ENCODE measurements around the gene BCAS4. TPM values are rescaled to one million over a fixed set of nuclear protein-coding genes. Genes with fewer than 3 reads are reported as not detected.

Gene BCAS4
- total and polyA plus RNA-seq, 2 experiments from 2014 or later: 22.2 to 24.8 TPM

DNA sequence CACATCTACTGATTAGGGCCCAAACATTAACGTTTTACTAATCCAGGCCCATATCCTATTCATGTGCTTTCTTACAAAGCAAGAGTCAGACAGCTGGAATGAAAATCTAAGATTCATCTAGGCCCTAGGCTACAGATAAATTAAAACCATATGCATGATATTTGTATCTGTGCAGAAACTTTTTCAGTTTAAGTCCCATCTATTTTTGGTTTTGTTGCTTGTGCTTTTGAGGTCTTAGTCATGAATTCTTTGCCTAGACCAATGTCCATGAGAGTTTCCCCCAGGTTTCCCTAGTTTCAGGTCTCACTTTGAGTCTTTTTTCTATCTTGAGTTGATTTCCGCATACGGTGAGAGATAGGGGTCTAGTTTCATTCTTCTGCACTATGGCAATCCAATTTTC, 116.2 kb downstream of the BCAS4 start (continued):
- TF ChIP-seq ETS1 (IDR thresholded peaks at IDR 0.05) (no peak), ZNF331 (CRISPR knock-in tag; IDR thresholded peaks at IDR 0.05; ENCODE audit: low read depth) (no peak), NANOG (IDR thresholded peaks at IDR 0.05; ENCODE audit: borderline replicate concordance) (no peak), CREB1 (CRISPR knock-in tag; IDR thresholded peaks at IDR 0.05; ENCODE audit: low read depth) (no peak)

GRCh38 chr20:50911716-50912115, 116.9 kb downstream of the BCAS4 start:
- Mint-ChIP-seq H3K9me3 (no peaks in the 10 kb centered on the region), H3K27ac (no peak overlapping the region), H3K27me3 (ENCODE audit: insufficient read depth, low read depth, poor library complexity) (peaks cover 17% of the 10 kb centered on the region), H3K36me3 (ENCODE audit: low read depth) (peaks cover 61% of the 10 kb centered on the region; the same call in 2 of the 3 replicates), H3K4me3 (no peak overlapping the region), H3K4me1 (peaks cover 65% of the 10 kb centered on the region)
- no peaks in the 10 kb centered on the region for H3K36me3 ChIP-seq (ENCODE audit: insufficient read depth)
- peaks cover 98% of the 10 kb centered on the region for H4K20me1 ChIP-seq (replicated peaks; ENCODE audit: insufficient read depth)
- H3F3A ChIP-seq (replicated peaks; ENCODE audit: low read depth): no peaks in the 10 kb centered on the region; the same call in 1 of the 2 replicates
- H3K4me3 ChIP-seq: no peak overlapping the region
- DNase-seq (ENCODE audit: low spot score) (no peak), ATAC-seq (no peak)
- no peak overlapping the region for H3K4me2 ChIP-seq
- peaks cover 100% of the 10 kb centered on the region for H3K79me2 ChIP-seq (replicated peaks; ENCODE audit: insufficient read depth)
- H3K27ac ChIP-seq (ENCODE audit: low read depth): peak overlapping the region; percentile 15; the same call in 1 of the 2 replicates
- TF ChIP-seq, protein P1, sequence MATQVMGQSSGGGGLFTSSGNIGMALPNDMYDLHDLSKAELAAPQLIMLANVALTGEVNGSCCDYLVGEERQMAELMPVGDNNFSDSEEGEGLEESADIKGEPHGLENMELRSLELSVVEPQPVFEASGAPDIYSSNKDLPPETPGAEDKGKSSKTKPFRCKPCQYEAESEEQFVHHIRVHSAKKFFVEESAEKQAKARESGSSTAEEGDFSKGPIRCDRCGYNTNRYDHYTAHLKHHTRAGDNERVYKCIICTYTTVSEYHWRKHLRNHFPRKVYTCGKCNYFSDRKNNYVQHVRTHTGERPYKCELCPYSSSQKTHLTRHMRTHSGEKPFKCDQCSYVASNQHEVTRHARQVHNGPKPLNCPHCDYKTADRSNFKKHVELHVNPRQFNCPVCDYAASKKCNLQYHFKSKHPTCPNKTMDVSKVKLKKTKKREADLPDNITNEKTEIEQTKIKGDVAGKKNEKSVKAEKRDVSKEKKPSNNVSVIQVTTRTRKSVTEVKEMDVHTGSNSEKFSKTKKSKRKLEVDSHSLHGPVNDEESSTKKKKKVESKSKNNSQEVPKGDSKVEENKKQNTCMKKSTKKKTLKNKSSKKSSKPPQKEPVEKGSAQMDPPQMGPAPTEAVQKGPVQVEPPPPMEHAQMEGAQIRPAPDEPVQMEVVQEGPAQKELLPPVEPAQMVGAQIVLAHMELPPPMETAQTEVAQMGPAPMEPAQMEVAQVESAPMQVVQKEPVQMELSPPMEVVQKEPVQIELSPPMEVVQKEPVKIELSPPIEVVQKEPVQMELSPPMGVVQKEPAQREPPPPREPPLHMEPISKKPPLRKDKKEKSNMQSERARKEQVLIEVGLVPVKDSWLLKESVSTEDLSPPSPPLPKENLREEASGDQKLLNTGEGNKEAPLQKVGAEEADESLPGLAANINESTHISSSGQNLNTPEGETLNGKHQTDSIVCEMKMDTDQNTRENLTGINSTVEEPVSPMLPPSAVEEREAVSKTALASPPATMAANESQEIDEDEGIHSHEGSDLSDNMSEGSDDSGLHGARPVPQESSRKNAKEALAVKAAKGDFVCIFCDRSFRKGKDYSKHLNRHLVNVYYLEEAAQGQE (IDR thresholded peaks at IDR 0.05; ENCODE audit: unreplicated experiment): no peak
- TF ChIP-seq, protein P2, sequence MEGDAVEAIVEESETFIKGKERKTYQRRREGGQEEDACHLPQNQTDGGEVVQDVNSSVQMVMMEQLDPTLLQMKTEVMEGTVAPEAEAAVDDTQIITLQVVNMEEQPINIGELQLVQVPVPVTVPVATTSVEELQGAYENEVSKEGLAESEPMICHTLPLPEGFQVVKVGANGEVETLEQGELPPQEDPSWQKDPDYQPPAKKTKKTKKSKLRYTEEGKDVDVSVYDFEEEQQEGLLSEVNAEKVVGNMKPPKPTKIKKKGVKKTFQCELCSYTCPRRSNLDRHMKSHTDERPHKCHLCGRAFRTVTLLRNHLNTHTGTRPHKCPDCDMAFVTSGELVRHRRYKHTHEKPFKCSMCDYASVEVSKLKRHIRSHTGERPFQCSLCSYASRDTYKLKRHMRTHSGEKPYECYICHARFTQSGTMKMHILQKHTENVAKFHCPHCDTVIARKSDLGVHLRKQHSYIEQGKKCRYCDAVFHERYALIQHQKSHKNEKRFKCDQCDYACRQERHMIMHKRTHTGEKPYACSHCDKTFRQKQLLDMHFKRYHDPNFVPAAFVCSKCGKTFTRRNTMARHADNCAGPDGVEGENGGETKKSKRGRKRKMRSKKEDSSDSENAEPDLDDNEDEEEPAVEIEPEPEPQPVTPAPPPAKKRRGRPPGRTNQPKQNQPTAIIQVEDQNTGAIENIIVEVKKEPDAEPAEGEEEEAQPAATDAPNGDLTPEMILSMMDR (conservative IDR thresholded peaks at IDR 0.05; ENCODE audit: low read depth in 2 of 2): no peak
- TF ChIP-seq ZNF331 (CRISPR knock-in tag; IDR thresholded peaks at IDR 0.05; ENCODE audit: low read depth): no peak
- no peak overlapping the region for H2AFZ ChIP-seq
- H3K4me1 ChIP-seq (ENCODE audit: insufficient read depth): peaks cover 59% of the 10 kb centered on the region
- no peaks in the 10 kb centered on the region for H3K9me2 ChIP-seq (ENCODE audit: insufficient read depth)
- H3K27me3 ChIP-seq (ENCODE audit: insufficient read depth): no peaks in the 10 kb centered on the region

All from GM23338 (cell line).